IMR-90 (cell line): ENCODE measurements around the gene ARL4C. TPM values are rescaled to one million over a fixed set of nuclear protein-coding genes. Genes with fewer than 3 reads are reported as not detected.

Experiments used
- ATAC-seq: fragments of 200-7000 bp; cut with Tn5 transposase; 2 replicates; pipeline ENCODE4 v1.9.1; 2020; ENCODE audit warnings: low read depth, mild to moderate bottlenecking, moderate library complexity
- BruUV-seq: library from RNA; stranded (reverse); fragments of 400-500 nt; replicated peaks from 2 replicates; lab custom pipeline; 2021; lab: Mats Ljungman, UMichigan
- CTCF ChIA-PET: fragments of 300-600 bp; formaldehyde crosslinking; extraction: SDS; loops from one replicate; lab custom pipeline; 2021; ENCODE audit warnings: antibody characterized with exemption; lab: Yijun Ruan, JAX
- POLR2A ChIA-PET: fragments of 300-600 bp; sonication (Branson Sonifier 250); formaldehyde crosslinking; loops from one replicate; lab custom pipeline; 2022; ENCODE audit warnings: antibody characterized with exemption; ENCODE audit not compliant: unreplicated experiment; lab: Charles Lee
- DNase-seq: peaks from one replicate; pipeline ENCODE4 v3.0.0; 2013
- H2AFZ ChIP-seq: replicated peaks from 2 replicates; pipeline ENCODE3; 2013; ENCODE audit warnings: low read length, mild to moderate bottlenecking; ENCODE audit not compliant: poor library complexity
- H2AK5ac ChIP-seq: 2 replicates; pipeline ENCODE4 v1.6.1; 2013; ENCODE audit warnings: low read depth, low read length, inconsistent platforms
- H2AK9ac ChIP-seq: replicated peaks from 2 replicates; pipeline ENCODE3; 2013; ENCODE audit warnings: mild to moderate bottlenecking, low read depth, low read length, moderate library complexity; ENCODE audit not compliant: poor library complexity
- H2BK120ac ChIP-seq: 2 replicates; pipeline ENCODE4 v1.6.1; 2013; ENCODE audit warnings: low read depth, low read length, inconsistent platforms
- H2BK15ac ChIP-seq: 3 replicates; pipeline ENCODE4 v1.6.1; 2013; ENCODE audit warnings: low read depth, low read length, inconsistent platforms
- H2BK20ac ChIP-seq: 2 replicates; pipeline ENCODE4 v1.6.1; 2013; ENCODE audit warnings: low read depth, mild to moderate bottlenecking, inconsistent platforms, low read length, moderate library complexity
- H2BK5ac ChIP-seq: 2 replicates; pipeline ENCODE4 v1.6.1; 2013; ENCODE audit warnings: mild to moderate bottlenecking, low read depth, low read length, inconsistent platforms; ENCODE audit not compliant: poor library complexity, severe bottlenecking
- H3K14ac ChIP-seq: replicated peaks from 2 replicates; pipeline ENCODE4 v1.6.1; 2013; ENCODE audit warnings: low read depth, low read length, inconsistent platforms
- H3K18ac ChIP-seq: 2 replicates; pipeline ENCODE4 v1.6.1; 2013; ENCODE audit warnings: low read depth, low read length, control low read depth
- H3K23ac ChIP-seq: 2 replicates; pipeline ENCODE4 v1.6.1; 2013; ENCODE audit warnings: low read depth, low read length, inconsistent platforms
- H3K27ac ChIP-seq: 2 replicates; pipeline ENCODE4 v1.5.1; 2013; ENCODE audit warnings: mild to moderate bottlenecking, control low read depth, low read length; ENCODE audit not compliant: insufficient read depth
- H3K27me3 ChIP-seq: 2 replicates; pipeline ENCODE4 v1.6.1; 2013; ENCODE audit warnings: low read length; ENCODE audit not compliant: control insufficient read depth, insufficient read depth
- H3K36me3 ChIP-seq: 2 replicates; pipeline ENCODE4 v1.6.1; 2013; ENCODE audit warnings: low read length, mixed read lengths; ENCODE audit not compliant: control insufficient read depth, insufficient read depth
- H3K4ac ChIP-seq: 2 replicates; pipeline ENCODE4 v1.6.1; 2013; ENCODE audit warnings: low read depth, low read length, inconsistent platforms
- H3K4me1 ChIP-seq: 2 replicates; pipeline ENCODE4 v1.6.1; 2013; ENCODE audit warnings: low read length, mixed read lengths; ENCODE audit not compliant: control insufficient read depth, insufficient read depth
- H3K4me2 ChIP-seq: 2 replicates; pipeline ENCODE4 v1.6.1; 2013; ENCODE audit warnings: low read depth, mild to moderate bottlenecking, control low read depth, low read length, moderate library complexity
- H3K4me3 ChIP-seq: 2 replicates; pipeline ENCODE4 v1.5.1; 2013; ENCODE audit warnings: low read depth, mild to moderate bottlenecking, control low read depth, low read length, moderate library complexity; ENCODE audit not compliant: insufficient read depth
- H3K56ac ChIP-seq: 2 replicates; pipeline ENCODE4 v1.6.1; 2013; ENCODE audit warnings: low read length, inconsistent platforms; ENCODE audit not compliant: insufficient read depth; ENCODE audit errors: extremely low read depth
- H3K79me1 ChIP-seq, 2 experiments: 2 replicates each; pipeline ENCODE4 v1.6.1; 2013; ENCODE audit warnings: low read length in 2 of 2, inconsistent platforms in 1 of 2, low read depth in 1 of 2
- H3K9ac ChIP-seq: 2 replicates; pipeline ENCODE4 v1.6.1; 2013; ENCODE audit warnings: low read depth, low read length, control low read depth
- H3K9me1 ChIP-seq: 2 replicates; pipeline ENCODE4 v1.6.1; 2013; ENCODE audit warnings: low read length, inconsistent platforms; ENCODE audit not compliant: insufficient read depth
- H3K9me3 ChIP-seq: 2 replicates; pipeline ENCODE4 v1.6.1; 2013; ENCODE audit warnings: low read length; ENCODE audit not compliant: control insufficient read depth, insufficient read depth
- H4K20me1 ChIP-seq: 2 replicates; pipeline ENCODE4 v1.6.1; 2013; ENCODE audit warnings: low read length, inconsistent platforms; ENCODE audit not compliant: insufficient read depth
- H4K5ac ChIP-seq: 2 replicates; pipeline ENCODE4 v1.6.1; 2013; ENCODE audit warnings: mild to moderate bottlenecking, low read depth, low read length, control low read depth
- H4K8ac ChIP-seq, 2 experiments: 2 replicates each; pipeline ENCODE4 v1.6.1; 2013; ENCODE audit warnings: low read depth in 2 of 2, low read length in 2 of 2, control low read depth in 1 of 2, inconsistent platforms in 1 of 2
- H4K91ac ChIP-seq: 2 replicates; pipeline ENCODE4 v1.6.1; 2013; ENCODE audit warnings: low read depth, low read length, inconsistent platforms; ENCODE audit not compliant: insufficient read depth
- CHD1 ChIP-seq: IDR thresholded peaks from 2 replicates; pipeline ENCODE4 v1.6.1; 2012; ENCODE audit warnings: low read depth, low read length, improper control_type of control experiment
- FOS ChIP-seq: fragments of 150-350 bp; IDR thresholded peaks from 2 replicates; pipeline ENCODE4 v1.6.1; 2016; ENCODE audit warnings: low read depth, low read length
- MAFK ChIP-seq: IDR thresholded peaks from 2 replicates; pipeline ENCODE4 v1.6.1; 2012; ENCODE audit warnings: low read depth, low read length, improper control_type of control experiment
- RCOR1 ChIP-seq: IDR thresholded peaks from 2 replicates; pipeline ENCODE4 v1.6.1; 2012; ENCODE audit warnings: mild to moderate bottlenecking, low read length, improper control_type of control experiment; ENCODE audit not compliant: insufficient replicate concordance
- SMC3 ChIP-seq: fragments of 150-350 bp; IDR thresholded peaks from 2 replicates; pipeline ENCODE4 v1.6.1; 2016; ENCODE audit warnings: low read depth, mild to moderate bottlenecking, antibody characterized with exemption, low read length, moderate library complexity
- WGBS, 2 experiments: methylation state at CpG; one replicate each; pipeline versions ENCODE4 v1.1.5 to v1.1.7; 2013; ENCODE audit warnings: missing lambda C conversion rate in 2 of 2; ENCODE audit not compliant: insufficient read length in 1 of 2; ENCODE audit errors: extremely low coverage in 2 of 2; 5-methylcytosine and 5-hydroxymethylcytosine counted together
- dilution Hi-C: fragments of 300-500 bp; cut with HindIII; formaldehyde crosslinking; loops from one replicate; pipeline ENCODE4 v1.14.3; 2018; ENCODE audit warnings: low sequenced_read_pairs; ENCODE audit not compliant: unreplicated experiment
- in situ Hi-C: fragments of 300-500 bp; cut with MboI; formaldehyde crosslinking; loops from 3 replicates; pipeline ENCODE4 v1.14.3; 2019; ENCODE audit warnings: low sequenced_read_pairs, inconsistent platforms, mixed read lengths
- intact Hi-C: fragments of 100-400 bp; cut with micrococcal nuclease; formaldehyde crosslinking; loops from 2 replicates; pipeline ENCODE4 v1.10.0; 2022
- polyA plus RNA-seq, 3 experiments: library from polyadenylated mRNA; depleted of rRNA; stranded (reverse); fragments of >200 nt; gene quantifications; 2 replicates each; pipeline ENCODE4 v1.2.3, GENCODE V29; 2012; ENCODE audit warnings: low replicate concordance in 1 of 3
- total RNA-seq: library from RNA; depleted of rRNA; stranded (reverse); fragments of >200 nt; gene quantifications from 2 replicates; pipeline ENCODE4 v1.2.3, GENCODE V29; 2012

The ARL4C gene
- total and polyA plus RNA-seq, 2 of the 4 experiments (the other 2 are of a cell fraction) = 7.7 to 8.2 TPM

DNA sequence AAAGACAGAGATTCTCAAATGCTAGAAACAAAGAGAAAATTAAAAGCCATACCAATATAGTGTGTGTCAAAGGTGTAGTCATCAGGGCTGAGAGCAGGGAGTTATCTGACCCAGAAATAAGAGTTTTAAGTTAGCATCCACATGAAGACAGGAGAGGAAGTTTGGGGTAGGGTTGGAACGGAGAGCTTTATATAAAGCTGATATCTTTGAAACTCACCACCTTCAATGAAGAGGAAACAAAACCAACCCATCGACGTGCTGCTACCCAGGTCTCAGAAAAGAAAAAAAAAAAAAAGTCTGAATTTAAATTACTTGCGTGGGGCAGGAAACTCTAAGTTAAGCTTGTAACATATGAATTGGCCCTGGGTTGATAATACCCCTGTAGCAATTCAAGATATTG lies 42.4 kb downstream of the ARL4C start:
- CTCF ChIA-PET = interaction anchor here (0.6 kb wide), 2 partner anchors 311 to 422 kb away, joined by 3 to 5 read pairs; no protein-coding TSS in a partner anchor
- H3K27ac ChIP-seq = no peak overlapping the region

More for the DNA sequence above, 42.4 kb downstream of the ARL4C start:
- Histone ChIP-seq H3K14ac (no peak overlapping the region), H4K8ac (no peak overlapping the region), H4K91ac (no peak overlapping the region), H4K20me1 (no peaks in the 10 kb centered on the region), H3K27me3 (no peaks in the 10 kb centered on the region), H2BK120ac (no peak overlapping the region), H3K4me1 (peaks cover 10% of the 10 kb centered on the region), H2AK5ac (no peak overlapping the region), H3K23ac (no peak overlapping the region), H2AK9ac (no peak overlapping the region), H3K9me3 (peaks cover 2% of the 10 kb centered on the region; the same call in 1 of the 2 replicates), H3K56ac (no peak overlapping the region), H3K9me1 (peaks cover 12% of the 10 kb centered on the region; the same call in 1 of the 2 replicates), H2BK5ac (no peak overlapping the region), H4K5ac (no peak overlapping the region), H3K4me3 (no peak overlapping the region), H3K36me3 (no peaks in the 10 kb centered on the region), H2BK20ac (0 out of 2 replicates have a peak overlapping the region, but pooled peaks have one; percentile 9), H2BK15ac (no peak overlapping the region), H3K9ac (no peak overlapping the region), H3K4ac (no peak overlapping the region), H3K4me2 (no peak overlapping the region), H3K18ac (no peak overlapping the region), H2AFZ (no peak overlapping the region), H3K79me1 (no peaks in the 10 kb centered on the region)
- intact Hi-C loops = no loop called here
- no peak for TF ChIP-seq RCOR1
- TF ChIP-seq SMC3 = no peak
- TF ChIP-seq MAFK = no peak
- TF ChIP-seq CHD1 = no peak
- no peak for TF ChIP-seq FOS
- DNase-seq = no peak
- ATAC-seq = no peak
- dilution Hi-C loops = no loop called here
- in situ Hi-C loops = no loop called here
- no CpG with 5 or more reads among the region's 4 CpGs for WGBS, 2 experiments
- POLR2A ChIA-PET = no interaction called here
- BruUV-seq = no TSS peak
